K562 (cell line): Measurements from ENCODE around the gene MRFAP1. TPM values are rescaled to one million over a fixed set of nuclear protein-coding genes. Genes with fewer than 3 reads are reported as not detected.

Experiments
- BACH1 ChIP-seq: fragments of 200-800 bp; sonication (Bioruptor generic); IDR thresholded peaks from 2 replicates; pipeline ENCODE4 v1.6.1; 2016; ENCODE audit warnings: missing genetic modification characterization, missing compliant biosample characterization
- CBX2 ChIP-seq: fragments of 200-600 bp; sonication (generic); IDR thresholded peaks from one replicate; pipeline ENCODE4 v1.6.1; 2012; ENCODE audit warnings: mild to moderate bottlenecking, low read length, inconsistent platforms; ENCODE audit not compliant: insufficient read depth, poor library complexity, severe bottlenecking
- DDX20 ChIP-seq: fragments of 450-650 bp; IDR thresholded peaks from 2 replicates; pipeline ENCODE4 v1.6.1; 2016; ENCODE audit warnings: missing genetic modification characterization, low read depth, mild to moderate bottlenecking, missing compliant biosample characterization, moderate library complexity
- HNRNPLL ChIP-seq: fragments of 200-400 bp; formaldehyde crosslinking; IDR thresholded peaks from 2 replicates; pipeline ENCODE4 v1.6.1; 2017; ENCODE audit warnings: low read length, low read depth, mild to moderate bottlenecking; ENCODE audit not compliant: poor library complexity, severe bottlenecking
- NFYB ChIP-seq: IDR thresholded peaks from 2 replicates; pipeline ENCODE4 v1.6.1; 2011; ENCODE audit warnings: mild to moderate bottlenecking, moderate library complexity; ENCODE audit not compliant: insufficient read length; ENCODE audit errors: extremely low read depth
- PPARD ChIP-seq: fragments of 250-450 bp; sonication (Bioruptor Pico); IDR thresholded peaks from 2 replicates; pipeline ENCODE4 v1.8.0; 2022; ENCODE audit warnings: inconsistent platforms, mild to moderate bottlenecking, moderate library complexity
- SREBF2 ChIP-seq: sonication (generic); formaldehyde crosslinking; IDR thresholded peaks from 2 replicates; pipeline ENCODE4 v1.4.0; 2020; ENCODE audit warnings: mild to moderate bottlenecking, missing genetic modification reagents
- TEAD2 ChIP-seq: fragments of 450-650 bp; IDR thresholded peaks from 2 replicates; pipeline ENCODE4 v1.6.1; 2016; ENCODE audit warnings: missing genetic modification characterization, control low read depth, missing compliant biosample characterization
- ZNF133 ChIP-seq: fragments of 250-450 bp; sonication (Bioruptor Pico); IDR thresholded peaks from 2 replicates; pipeline ENCODE4 v1.4.0; 2020; ENCODE audit warnings: mild to moderate bottlenecking
- polyA plus RNA-seq, 8 experiments: library from polyadenylated mRNA; depleted of rRNA in 4 of 8; stranded (reverse) in 5 of 8; unstranded in 3 of 8; fragments of >200 nt; fragmentation: Nextera tagmentation in 2 of 8; fragmentation: Illumina TruSeq in 1 of 8; extraction: Ambion mirVana in 2 of 8; extraction: Trizol in 1 of 8; gene quantifications; 2 replicates each; pipeline versions ENCODE4 v1.2.1 to v1.2.3, GENCODE V29; 2011 to 2014; ENCODE audit warnings: inconsistent platforms in 1 of 8, missing spikeins in 1 of 8
- total RNA-seq, 7 experiments: library from RNA; depleted of rRNA in 6 of 7; stranded (reverse); fragments of >200 nt in 6 of 7; fragmentation: Illumina TruSeq in 2 of 7; extraction: Trizol in 2 of 7; gene quantifications; 2 replicates each; pipeline versions ENCODE4 v1.2.1 to v1.2.3, GENCODE V29; 2011 to 2021; ENCODE audit warnings: low replicate concordance in 1 of 7
- TF ChIP-seq, protein P1 (sequence below): fragments of 450-650 bp; IDR thresholded peaks from 2 replicates; pipeline ENCODE4 v1.6.1; 2016
- TF ChIP-seq, protein P2 (sequence below): sonication (generic); formaldehyde crosslinking; IDR thresholded peaks from 2 replicates; pipeline ENCODE4 v1.8.1; 2023; ENCODE audit warnings: mild to moderate bottlenecking, missing genetic modification reagents, moderate library complexity
- TF ChIP-seq, protein P3 (sequence below): fragments of 250-450 bp; sonication (Bioruptor Pico); IDR thresholded peaks from 2 replicates; pipeline ENCODE4 v1.4.0; 2020; ENCODE audit warnings: mild to moderate bottlenecking, moderate library complexity
- TF ChIP-seq, protein P4 (sequence below): sonication (generic); formaldehyde crosslinking; IDR thresholded peaks from 2 replicates; pipeline ENCODE4 v1.8.0; 2022; ENCODE audit warnings: mild to moderate bottlenecking, missing genetic modification reagents
- TF ChIP-seq, protein P5 (sequence below): fragments of 450-650 bp; IDR thresholded peaks from 2 replicates; pipeline ENCODE4 v1.7.0; 2016; ENCODE audit warnings: borderline replicate concordance

The MRFAP1 gene
- total and polyA plus RNA-seq, 9 of the 15 experiments (the other 6 are each of a cell fraction or from before 2014, with no cell fraction given) = 46.0 to 270 (median 151) TPM

DNA sequence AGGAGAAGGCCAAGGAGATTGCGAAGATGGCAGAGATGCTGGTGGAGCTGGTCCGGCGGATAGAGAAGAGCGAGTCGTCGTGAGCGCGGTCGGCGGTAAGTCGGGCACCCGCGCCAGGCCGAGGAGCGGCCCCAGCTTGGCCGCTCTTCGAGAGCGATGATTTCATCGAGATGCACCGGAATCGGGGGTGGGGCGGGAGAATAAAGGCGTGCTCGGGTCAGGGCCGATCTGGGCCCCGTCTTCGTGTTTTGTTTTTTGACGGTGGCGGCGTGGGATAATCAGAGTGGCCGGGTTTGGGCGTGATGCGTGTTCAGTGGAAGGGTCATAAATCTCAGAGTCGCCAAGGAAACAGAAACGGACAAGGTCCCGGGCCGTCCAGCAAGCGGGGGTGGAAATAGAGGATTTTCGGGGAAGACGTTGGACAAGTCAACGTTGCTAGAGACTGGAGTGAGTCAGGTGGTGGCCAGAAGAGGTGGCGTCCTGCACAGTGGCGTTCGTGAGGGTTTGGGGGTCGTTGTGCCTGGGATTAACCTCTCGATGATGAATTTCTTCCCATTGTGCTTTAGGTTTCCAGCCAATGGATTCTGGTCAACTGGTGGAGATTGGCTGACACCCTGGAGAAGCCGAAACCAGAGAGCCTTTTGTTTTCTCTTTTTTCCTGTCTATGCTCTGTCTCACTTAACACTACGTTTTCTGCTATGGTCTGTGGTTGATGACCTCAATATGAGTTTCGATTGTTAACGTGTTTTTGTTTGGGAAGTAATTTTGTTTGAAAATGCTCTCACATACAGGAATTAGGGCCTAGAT lies 882 bp downstream of the MRFAP1 start (continued):
- TF ChIP-seq, protein P1, sequence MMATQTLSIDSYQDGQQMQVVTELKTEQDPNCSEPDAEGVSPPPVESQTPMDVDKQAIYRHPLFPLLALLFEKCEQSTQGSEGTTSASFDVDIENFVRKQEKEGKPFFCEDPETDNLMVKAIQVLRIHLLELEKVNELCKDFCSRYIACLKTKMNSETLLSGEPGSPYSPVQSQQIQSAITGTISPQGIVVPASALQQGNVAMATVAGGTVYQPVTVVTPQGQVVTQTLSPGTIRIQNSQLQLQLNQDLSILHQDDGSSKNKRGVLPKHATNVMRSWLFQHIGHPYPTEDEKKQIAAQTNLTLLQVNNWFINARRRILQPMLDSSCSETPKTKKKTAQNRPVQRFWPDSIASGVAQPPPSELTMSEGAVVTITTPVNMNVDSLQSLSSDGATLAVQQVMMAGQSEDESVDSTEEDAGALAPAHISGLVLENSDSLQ = peak; percentile 93
- no peak for TF ChIP-seq TEAD2
- TF ChIP-seq, protein P2, sequence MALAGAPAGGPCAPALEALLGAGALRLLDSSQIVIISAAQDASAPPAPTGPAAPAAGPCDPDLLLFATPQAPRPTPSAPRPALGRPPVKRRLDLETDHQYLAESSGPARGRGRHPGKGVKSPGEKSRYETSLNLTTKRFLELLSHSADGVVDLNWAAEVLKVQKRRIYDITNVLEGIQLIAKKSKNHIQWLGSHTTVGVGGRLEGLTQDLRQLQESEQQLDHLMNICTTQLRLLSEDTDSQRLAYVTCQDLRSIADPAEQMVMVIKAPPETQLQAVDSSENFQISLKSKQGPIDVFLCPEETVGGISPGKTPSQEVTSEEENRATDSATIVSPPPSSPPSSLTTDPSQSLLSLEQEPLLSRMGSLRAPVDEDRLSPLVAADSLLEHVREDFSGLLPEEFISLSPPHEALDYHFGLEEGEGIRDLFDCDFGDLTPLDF (CRISPR knock-in tag) = no peak
- TF ChIP-seq, protein P3, sequence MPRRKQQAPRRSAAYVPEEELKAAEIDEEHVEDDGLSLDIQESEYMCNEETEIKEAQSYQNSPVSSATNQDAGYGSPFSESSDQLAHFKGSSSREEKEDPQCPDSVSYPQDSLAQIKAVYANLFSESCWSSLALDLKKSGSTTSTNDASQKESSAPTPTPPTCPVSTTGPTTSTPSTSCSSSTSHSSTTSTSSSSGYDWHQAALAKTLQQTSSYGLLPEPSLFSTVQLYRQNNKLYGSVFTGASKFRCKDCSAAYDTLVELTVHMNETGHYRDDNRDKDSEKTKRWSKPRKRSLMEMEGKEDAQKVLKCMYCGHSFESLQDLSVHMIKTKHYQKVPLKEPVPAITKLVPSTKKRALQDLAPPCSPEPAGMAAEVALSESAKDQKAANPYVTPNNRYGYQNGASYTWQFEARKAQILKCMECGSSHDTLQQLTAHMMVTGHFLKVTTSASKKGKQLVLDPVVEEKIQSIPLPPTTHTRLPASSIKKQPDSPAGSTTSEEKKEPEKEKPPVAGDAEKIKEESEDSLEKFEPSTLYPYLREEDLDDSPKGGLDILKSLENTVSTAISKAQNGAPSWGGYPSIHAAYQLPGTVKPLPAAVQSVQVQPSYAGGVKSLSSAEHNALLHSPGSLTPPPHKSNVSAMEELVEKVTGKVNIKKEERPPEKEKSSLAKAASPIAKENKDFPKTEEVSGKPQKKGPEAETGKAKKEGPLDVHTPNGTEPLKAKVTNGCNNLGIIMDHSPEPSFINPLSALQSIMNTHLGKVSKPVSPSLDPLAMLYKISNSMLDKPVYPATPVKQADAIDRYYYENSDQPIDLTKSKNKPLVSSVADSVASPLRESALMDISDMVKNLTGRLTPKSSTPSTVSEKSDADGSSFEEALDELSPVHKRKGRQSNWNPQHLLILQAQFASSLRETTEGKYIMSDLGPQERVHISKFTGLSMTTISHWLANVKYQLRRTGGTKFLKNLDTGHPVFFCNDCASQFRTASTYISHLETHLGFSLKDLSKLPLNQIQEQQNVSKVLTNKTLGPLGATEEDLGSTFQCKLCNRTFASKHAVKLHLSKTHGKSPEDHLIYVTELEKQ = no peak
- TF ChIP-seq, protein P4, sequence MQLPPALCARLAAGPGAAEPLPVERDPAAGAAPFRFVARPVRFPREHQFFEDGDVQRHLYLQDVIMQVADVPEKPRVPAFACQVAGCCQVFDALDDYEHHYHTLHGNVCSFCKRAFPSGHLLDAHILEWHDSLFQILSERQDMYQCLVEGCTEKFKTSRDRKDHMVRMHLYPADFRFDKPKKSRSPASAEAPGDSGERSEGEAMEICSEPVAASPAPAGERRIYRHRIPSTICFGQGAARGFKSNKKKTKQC (CRISPR knock-in tag) = no peak; the same call in 1 of the 2 replicates
- no peak for TF ChIP-seq SREBF2 (CRISPR knock-in tag)
- no peak for TF ChIP-seq NFYB
- TF ChIP-seq BACH1 (tag) = no peak
- TF ChIP-seq DDX20 = no peak
- no peak for TF ChIP-seq PPARD (CRISPR knock-in tag)
- TF ChIP-seq ZNF133 = no peak
- TF ChIP-seq, protein P5, sequence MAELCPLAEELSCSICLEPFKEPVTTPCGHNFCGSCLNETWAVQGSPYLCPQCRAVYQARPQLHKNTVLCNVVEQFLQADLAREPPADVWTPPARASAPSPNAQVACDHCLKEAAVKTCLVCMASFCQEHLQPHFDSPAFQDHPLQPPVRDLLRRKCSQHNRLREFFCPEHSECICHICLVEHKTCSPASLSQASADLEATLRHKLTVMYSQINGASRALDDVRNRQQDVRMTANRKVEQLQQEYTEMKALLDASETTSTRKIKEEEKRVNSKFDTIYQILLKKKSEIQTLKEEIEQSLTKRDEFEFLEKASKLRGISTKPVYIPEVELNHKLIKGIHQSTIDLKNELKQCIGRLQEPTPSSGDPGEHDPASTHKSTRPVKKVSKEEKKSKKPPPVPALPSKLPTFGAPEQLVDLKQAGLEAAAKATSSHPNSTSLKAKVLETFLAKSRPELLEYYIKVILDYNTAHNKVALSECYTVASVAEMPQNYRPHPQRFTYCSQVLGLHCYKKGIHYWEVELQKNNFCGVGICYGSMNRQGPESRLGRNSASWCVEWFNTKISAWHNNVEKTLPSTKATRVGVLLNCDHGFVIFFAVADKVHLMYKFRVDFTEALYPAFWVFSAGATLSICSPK = peak; percentile 59; the same call in 1 of the 2 replicates
- TF ChIP-seq CBX2 = no peak
- TF ChIP-seq HNRNPLL = no peak
